ENCODE results near the gene FOXN3.

The FOXN3 gene

DNA sequence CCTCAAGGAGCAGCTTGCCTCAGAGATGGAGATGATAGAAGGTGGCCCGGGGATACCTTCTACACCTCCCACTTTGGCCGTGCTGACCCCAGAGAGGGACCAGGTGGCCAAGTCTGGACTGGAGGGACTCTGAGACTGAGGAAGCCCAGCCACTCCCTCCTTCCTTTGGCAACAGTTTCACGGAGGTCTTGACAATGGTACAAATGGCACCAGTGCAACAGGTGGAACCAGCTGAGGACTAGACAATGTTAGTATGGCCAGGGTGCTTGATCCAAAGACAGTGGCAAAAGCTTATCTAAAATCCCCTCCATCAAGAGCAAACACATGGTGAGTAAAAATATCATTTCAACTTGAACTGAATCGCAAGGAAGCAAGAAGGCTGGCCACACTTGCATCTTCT is 117.4 kb downstream of the FOXN3 start:
- Histone ChIP-seq H3K27me3 (ENCODE audit: insufficient read depth, poor library complexity, severe bottlenecking) (no peaks in the 10 kb centered on the region), H3K4me3 (replicated peaks; ENCODE audit: insufficient read depth, low read length) (no peak overlapping the region), H3K27ac (replicated peaks) (no peak overlapping the region)
- no peak for DNase-seq (ENCODE audit: low read depth in 1 of 2, low spot score in 1 of 2)
- TF ChIP-seq SPI1 (IDR thresholded peaks at IDR 0.05; ENCODE audit: borderline replicate concordance, low read depth), result no peak
- no peak for TF ChIP-seq POLR2AphosphoS5 (IDR thresholded peaks at IDR 0.05; ENCODE audit: low read depth)
- no peak for TF ChIP-seq CTCF (IDR thresholded peaks at IDR 0.05; ENCODE audit: insufficient read depth, low read length)
- no peak for TF ChIP-seq REST (IDR thresholded peaks at IDR 0.05; ENCODE audit: insufficient replicate concordance, low read depth)
- no peak for TF ChIP-seq GABPA (IDR thresholded peaks at IDR 0.05; ENCODE audit: low read depth)

DNA sequence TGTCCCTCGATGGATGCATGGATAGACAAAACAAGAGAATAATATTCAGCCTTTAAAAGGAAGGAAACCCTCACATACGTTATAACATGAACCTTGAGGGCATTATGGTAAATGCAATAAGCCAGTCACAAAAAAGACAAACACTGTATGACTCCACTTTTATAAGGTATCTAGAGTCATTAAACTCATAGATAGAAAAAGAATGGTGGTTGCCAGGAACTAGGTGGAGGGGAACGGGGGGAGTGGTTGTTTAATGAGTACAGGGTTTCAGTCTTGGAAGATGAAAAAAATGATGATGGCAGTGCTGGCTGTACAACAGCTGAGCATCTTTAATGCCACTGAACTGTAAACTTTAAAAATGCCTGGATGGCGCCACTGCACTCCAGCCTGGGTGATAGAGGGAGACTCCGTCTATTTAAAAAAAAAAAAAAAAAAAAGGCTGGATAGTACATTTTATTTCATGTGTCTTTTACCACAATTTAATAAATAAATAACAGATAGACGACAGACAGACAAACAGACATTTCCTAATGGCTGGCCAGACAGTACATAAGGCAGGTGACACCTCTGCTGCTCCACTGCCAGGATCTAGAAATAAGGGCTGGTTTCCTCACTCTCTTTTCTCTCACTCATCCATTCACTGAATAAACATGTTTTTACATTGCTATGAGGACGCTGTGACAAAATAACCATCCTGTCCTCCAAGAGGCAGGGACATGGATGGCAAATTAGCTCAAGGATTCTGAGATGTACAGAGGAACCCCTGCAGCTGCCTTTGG is 118.8 kb downstream of the FOXN3 start:
- TF ChIP-seq REST (IDR thresholded peaks at IDR 0.05; ENCODE audit: insufficient replicate concordance, low read depth) (no peak), POLR2AphosphoS5 (IDR thresholded peaks at IDR 0.05; ENCODE audit: low read depth) (no peak), SPI1 (IDR thresholded peaks at IDR 0.05; ENCODE audit: borderline replicate concordance, low read depth) (no peak), CTCF (IDR thresholded peaks at IDR 0.05; ENCODE audit: insufficient read depth, low read length) (no peak), GABPA (IDR thresholded peaks at IDR 0.05; ENCODE audit: low read depth) (no peak)

DNA sequence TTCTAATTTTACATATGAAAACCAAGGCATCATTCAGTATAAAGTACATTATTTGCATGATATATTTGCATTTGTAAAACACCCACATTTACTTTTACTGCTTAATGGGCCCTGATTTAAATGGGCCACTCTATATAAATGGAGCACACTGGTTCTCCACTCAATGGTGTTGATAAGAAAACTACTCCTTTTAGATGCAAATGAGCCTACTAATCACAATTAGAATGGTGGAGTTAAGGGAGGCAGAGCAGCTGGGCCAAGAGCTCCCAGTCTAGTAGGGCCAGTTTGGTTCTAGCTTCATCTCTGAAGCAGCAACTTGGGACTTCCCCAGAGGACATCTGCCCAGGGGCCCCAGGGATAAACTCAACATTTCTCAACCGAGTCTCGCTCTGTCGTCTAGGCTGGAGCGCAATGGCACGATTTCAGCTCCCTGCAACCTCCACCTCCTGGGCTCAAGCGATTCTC is 120.7 kb downstream of the FOXN3 start:
- H3K4me3 ChIP-seq (replicated peaks; ENCODE audit: insufficient read depth, low read length), result no peak overlapping the region
- no peak for DNase-seq (ENCODE audit: low read depth in 1 of 2, low spot score in 1 of 2)
- no peaks in the 10 kb centered on the region for H3K27me3 ChIP-seq (ENCODE audit: insufficient read depth, poor library complexity, severe bottlenecking)
- no peak overlapping the region for H3K27ac ChIP-seq (replicated peaks)
- TF ChIP-seq POLR2AphosphoS5 (IDR thresholded peaks at IDR 0.05; ENCODE audit: low read depth) (no peak), SPI1 (IDR thresholded peaks at IDR 0.05; ENCODE audit: borderline replicate concordance, low read depth) (no peak), CTCF (IDR thresholded peaks at IDR 0.05; ENCODE audit: insufficient read depth, low read length) (no peak)

More for the DNA sequence above, 118.8 kb downstream of the FOXN3 start:
- Histone ChIP-seq H3K27ac (replicated peaks) (no peak overlapping the region), H3K27me3 (ENCODE audit: insufficient read depth, poor library complexity, severe bottlenecking) (no peaks in the 10 kb centered on the region), H3K4me3 (replicated peaks; ENCODE audit: insufficient read depth, low read length) (no peak overlapping the region)
- DNase-seq (ENCODE audit: low read depth in 1 of 2, low spot score in 1 of 2), result no peak

All from HL-60 (cell line).